Epithelial cell of prostate (primary cell): Measurements from ENCODE around the gene GPATCH4.
A peak's percentile ranks its signal among the peaks of the same experiment; 100 is the strongest.
"Not testable (repeated sequence)": the region's sequence is repeated elsewhere in the genome, so short reads cannot be mapped to it uniquely, and the experiment has no call there.

Source experiments
- DNase-seq: peaks from one replicate; pipeline ENCODE4 v3.0.0-alpha.2; 2011; ENCODE audit warnings: low read depth, low spot score
- H3K27ac ChIP-seq: fragments of 450-650 bp; 2 replicates; pipeline ENCODE4 v1.5.1; 2017; ENCODE audit warnings: mild to moderate bottlenecking

GPATCH4 gene

DNA sequence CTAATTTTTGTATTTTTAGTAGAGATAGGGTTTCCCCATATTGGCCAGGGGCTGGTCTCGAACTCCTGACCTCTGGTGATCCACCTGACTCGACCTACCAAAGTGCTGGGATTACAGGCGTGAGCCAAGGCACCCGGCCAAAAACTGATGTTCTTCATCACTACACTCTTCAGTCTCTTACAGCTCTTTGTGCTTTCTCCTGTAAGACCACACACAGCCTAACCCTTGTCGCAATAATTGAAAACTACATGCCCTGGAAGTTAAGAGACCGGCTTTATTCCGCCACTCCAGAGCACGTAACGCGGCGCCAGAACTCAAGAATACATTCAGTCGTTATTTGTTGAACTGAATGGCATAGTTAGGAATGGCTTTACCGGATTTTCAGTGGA lies 552 bp downstream of the GPATCH4 start:
- DNase-seq: no peak
- peak overlapping the region; percentile 76 for H3K27ac ChIP-seq

DNA sequence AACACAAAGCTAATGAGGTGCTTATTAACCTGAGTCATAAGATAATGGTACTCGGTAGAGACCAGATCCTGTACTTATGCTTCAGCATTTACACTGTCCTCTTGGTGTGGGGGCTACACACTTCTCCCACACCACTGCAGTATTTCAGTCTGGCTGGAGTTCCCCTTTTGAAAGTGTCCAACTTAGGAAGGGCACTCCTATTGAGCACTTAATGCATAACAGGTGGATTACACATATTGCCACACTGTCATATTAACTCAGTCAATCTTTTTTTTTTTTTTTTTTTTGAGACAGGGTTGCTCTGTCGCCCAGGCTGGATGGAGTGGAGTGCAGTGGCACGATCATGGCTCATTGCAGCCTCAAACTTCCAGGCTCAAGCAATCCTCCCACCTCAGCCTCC lies 1.5 kb downstream of the GPATCH4 start:
- no peak for DNase-seq
- H3K27ac ChIP-seq: no peak overlapping the region

DNA sequence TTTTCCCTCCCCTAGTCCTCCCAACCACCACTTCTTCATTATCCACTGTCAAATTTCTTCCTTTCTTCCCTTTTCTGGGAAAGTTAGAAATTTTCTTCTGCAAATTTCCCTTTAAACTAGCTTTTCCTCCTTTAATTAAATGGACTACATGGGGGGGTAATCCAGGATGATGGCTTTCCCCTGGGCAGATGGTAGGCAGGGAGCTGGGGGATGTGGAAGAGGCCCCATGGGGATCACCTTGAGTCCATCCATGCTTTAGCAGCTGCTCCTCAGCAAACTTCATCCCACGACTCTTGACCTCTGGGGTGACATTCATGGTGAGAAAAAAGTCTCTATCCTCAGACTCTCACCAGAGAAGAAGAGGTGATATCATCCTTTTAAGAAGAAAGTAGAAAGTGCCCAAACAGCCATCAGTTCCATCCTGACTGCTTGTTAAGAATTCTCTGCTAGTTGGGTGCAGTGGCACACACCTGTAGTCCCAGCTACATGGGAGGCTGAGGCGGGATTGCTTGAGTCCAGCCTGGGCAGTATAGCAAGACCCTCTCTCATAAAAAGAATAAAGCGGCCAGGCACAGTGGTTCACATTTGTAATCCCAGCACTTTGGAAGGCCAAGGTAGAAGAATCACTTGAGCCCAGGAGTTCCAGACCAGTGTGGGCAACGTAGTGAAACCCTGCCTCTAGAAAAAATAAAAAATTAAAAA lies 2.4 kb downstream of the GPATCH4 start:
- H3K27ac ChIP-seq: no peak overlapping the region
- DNase-seq: no peak

DNA sequence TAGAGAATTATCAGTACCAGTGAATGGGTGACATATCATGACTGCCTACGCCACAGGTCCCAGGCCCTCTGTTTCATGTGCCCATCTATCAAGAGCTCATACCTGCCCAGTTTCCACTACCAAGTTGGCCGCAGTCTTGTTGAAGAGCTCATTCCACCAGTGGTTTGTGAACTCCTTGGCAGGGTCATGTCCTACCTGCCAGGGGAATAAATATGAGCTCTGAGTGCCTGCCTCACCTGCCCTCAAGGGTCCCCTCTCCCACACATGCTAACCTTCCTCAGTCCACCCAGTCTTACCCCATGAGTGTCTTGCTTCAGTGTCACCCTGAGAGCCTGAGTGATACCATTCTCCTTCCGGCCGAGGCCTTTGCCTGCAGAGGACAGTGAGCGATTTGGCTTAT lies 3.2 kb downstream of the GPATCH4 start:
- DNase-seq: no peak

DNA sequence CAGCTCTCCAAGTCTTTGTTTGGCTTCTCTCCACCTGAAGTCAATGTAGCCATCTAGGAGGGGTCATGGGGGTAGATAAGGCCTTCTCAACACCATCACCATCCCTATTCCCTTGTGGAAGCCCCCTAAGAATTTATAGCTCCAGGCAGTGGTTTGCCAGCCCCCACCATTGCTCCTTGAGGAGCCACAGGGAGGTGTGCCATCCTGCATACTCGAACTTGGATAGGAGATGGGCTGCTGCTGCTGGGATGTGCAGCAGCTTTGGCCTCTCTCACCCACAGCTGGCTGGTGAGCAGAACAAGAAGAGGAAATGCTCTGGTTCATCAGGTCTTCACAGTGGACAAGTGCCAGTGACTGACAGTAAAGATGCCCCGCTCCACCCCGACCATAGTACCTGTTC lies 4.9 kb downstream of the GPATCH4 start:
- no peak for DNase-seq

More for the DNA sequence above, 3.2 kb downstream of the GPATCH4 start:
- no peak overlapping the region for H3K27ac ChIP-seq

DNA sequence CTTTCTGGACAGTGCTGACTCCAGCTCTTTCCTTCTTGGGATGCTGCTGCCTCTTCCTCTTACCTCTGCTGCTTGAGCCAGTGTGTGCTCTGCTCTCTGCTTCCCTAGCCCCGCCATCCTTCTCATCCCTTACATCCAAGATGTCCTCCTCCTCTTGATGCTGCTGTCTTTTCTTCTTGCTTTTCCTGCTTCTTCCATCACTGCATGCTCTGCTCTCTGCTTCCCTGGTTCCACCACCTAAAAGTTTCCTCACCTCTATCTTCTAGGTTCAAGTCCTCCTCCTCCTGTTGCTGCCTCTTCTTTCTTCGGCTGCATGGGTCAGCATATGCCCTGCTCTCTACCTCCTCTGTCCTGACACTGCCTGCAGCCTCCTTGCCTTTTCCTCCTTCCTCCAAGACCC lies 6.3 kb downstream of the GPATCH4 start:
- DNase-seq: no peak
- H3K27ac ChIP-seq: no peak overlapping the region

More for the DNA sequence above, 4.9 kb downstream of the GPATCH4 start:
- no peak overlapping the region for H3K27ac ChIP-seq

DNA sequence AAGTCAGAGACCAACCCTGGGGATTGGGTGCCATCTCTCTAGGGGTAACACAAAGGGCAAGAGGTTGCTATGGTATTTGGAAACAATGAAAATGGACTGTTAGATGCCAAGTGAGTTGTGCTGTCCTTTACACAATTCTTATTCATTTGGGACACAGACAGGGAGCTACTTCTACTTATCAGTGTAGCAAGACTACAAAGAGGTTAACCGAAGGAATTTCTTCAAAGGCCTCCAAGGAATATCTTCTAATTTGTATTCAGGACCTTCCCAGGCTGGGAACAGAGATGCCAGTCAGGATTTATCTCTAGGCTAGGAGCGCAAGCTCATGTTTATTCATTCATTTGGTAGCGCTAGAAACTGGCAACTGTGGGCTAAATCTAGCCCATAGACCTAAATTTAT lies 7.1 kb downstream of the GPATCH4 start:
- DNase-seq: no peak
- no peak overlapping the region for H3K27ac ChIP-seq

DNA sequence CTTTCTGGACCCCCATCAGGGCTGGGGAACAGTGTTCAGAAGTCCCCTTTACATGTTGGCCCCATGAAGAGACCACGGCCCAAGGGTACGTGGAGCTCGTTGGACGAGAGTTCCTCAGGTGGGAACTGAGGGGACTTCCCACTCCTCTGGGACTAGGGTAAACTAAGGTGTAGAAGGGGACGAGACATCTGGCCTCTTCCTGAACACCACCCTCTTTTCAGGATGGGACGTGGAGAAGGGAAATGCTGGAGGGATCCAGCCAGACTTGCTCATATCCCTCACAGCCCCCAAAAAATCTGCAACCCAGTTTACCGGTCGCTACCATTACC lies 7.7 kb downstream of the GPATCH4 start:
- no peak overlapping the region for H3K27ac ChIP-seq
- DNase-seq: no peak

DNA sequence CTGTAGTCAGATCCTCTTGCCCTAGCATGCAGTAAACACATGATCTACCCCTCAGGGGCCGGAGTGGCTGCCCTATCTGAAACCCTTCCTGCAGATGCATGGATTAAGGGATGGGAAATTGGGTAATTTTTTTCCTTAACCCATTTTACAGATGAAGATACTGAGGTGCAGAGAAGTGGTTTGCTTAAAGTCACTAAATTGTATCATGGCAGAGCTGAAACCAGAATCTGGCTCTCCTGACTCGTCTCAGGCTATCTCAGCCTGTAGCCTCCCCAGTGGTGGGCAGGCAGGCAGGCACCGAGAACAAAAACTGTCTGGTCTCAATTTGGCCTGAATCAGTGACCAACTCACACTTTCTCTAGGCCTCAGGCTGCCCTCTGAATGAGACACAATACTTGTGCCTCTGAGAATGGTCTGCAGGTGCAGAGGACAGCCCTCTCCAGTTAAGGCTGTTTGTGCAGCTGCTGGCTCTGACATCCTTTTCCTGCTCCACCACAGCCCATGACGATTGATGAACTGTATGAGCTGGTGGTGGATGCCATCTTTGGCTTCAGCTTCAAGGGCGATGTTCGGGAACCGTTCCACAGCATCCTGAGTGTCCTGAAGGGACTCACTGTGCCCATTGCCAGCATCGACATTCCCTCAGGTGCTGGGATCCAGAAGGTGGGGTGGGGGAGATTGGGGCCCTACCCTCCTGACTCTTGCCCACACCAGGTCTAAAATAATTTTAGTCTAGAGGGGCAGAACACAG lies 8.2 kb downstream of the GPATCH4 start:
- no peak for DNase-seq
- no peak overlapping the region for H3K27ac ChIP-seq

DNA sequence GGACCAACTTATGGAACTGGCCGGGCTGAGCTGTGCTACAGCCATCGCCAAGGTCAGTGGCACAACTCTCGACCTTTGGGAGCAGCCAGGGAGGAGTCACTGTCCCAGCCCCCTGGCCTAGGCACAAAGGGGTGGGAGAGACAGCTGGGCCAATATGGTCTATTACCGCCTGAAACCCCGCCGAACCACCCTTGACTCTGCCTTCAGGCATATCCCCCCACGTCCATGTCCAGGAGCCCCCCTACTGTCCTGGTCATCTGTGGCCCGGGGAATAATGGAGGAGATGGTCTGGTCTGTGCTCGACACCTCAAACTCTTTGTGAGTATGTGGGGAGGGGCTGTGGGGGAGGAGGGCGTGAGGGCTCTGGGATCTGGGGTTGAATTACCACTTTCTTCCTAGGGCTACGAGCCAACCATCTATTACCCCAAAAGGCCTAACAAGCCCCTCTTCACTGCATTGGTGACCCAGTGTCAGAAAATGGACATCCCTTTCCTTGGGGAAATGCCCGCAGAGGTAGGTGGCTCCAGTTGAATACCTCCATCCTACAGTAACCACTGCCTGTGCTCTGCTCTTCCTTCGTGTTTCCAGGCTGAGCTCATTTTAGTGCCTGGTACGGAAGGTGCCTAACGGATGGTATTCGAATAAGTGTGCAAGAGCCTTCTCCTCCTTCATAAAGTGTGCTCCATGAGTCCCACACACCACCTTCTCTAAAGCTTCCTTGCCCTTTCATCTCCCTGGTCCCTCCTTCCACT lies 8.9 kb downstream of the GPATCH4 start:
- no peak for DNase-seq
- peak overlapping the region; percentile 58 for H3K27ac ChIP-seq

DNA sequence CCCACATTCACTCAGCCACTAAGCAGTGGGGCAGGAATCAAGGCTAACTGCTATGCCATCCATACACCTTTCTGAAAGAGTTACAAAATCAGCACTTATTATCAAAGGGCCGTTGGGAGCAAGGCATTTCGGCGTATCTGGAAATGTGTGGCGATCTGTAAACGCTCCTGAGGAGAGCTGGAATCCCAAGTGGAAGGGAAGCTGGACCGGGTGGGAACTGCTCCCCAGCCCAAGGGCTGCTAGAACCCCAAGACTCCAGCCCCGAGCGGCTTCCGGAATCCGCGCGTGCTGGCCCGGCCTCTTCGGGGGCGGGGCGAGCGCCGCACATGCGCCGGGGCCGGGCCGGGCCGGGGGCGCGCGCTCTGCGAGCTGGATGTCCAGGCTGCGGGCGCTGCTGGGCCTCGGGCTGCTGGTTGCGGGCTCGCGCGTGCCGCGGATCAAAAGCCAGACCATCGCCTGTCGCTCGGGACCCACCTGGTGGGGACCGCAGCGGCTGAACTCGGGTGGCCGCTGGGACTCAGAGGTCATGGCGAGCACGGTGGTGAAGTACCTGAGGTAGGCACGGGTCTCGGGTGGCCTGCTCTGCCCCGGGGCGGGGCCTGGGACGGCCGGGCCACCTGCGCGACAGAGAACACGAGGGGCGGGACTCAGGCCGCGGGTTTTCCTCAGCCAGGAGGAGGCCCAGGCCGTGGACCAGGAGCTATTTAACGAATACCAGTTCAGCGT lies 9.7 kb downstream of the GPATCH4 start, which contains the start of gene NAXE:
Gene NAXE (plus strand): TSS at position 345 of the 726 bp plus-strand sequence. CDS start 29 bp downstream, at position 374.
- peak within 1 kb of the TSS; percentile 58 for H3K27ac ChIP-seq
- no peak for DNase-seq

DNA sequence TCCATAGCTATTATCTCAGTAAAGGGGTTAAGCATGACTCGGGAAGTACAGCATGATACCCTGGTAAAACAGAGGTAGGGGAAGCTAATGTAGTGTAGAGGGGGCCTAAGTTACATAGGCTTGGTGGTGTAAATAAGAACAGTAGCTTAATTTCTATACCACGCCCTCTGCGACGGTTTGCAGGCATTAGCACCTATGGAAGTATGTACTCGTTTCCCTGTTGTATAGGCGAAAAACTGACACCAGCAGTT lies 10.2 kb downstream of the GPATCH4 start:
- DNase-seq: no peak
- peak overlapping the region; percentile 58 for H3K27ac ChIP-seq

DNA sequence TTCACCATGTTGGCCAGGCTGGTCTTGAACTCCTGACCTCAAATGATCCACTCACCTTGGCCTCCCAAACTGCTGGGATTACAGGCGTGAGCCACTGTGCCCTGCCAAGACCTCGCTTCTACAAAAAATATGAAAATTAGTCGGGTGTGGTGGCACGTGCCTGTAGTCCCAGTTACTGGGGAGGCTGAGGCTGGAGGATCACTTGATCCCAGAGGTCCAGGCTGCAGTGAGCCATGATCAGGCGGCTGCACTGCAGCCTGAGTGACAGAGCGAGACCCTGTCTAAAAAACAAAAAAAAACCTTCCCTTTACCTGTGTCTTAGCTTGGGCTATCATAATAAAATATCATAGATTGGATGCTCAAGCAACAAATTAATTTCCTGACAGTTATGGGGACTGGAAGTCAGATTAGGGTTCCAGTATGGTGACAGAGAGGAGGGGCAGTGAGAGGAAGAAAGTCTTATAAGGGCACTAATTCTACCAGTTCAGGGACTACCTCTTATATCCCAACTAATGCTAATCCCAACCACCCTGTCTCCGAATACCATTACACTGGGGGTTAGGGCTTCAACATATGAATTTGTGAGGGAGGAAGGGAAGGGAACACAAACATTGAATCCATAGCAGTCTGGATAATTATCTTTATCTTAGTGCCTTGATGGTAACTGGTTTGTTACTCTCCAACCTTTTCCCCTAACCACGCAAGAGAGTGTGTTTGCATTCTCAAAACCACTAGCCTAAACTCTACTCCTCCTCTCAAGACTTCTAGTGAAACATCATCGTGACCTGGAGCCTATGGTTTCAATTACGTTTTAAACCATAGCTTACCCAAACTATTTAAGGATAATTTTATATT lies 10.7 kb downstream of the GPATCH4 start:
- no peak for DNase-seq
- peak overlapping the region; percentile 58 for H3K27ac ChIP-seq

DNA sequence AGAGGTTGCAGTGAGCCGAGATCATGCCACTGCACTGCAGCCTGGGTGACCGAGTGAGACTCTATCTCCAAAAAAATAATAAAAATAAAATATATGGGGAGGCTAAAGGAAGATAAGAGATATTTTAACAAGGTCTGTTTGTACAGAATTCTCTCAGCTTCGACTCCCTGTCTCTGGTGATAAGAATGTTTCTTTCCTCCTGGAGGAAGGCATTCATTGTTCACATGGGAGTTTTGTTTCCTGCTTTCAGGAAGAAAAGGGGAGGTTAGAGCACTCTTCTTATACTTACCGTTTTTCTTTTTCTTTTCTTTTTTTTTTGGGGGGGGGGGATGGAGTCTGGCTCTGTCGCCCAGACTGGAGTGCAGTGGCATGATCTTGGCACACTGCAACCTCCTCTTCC lies 11.7 kb downstream of the GPATCH4 start:
- DNase-seq: no peak
- no peak overlapping the region for H3K27ac ChIP-seq

DNA sequence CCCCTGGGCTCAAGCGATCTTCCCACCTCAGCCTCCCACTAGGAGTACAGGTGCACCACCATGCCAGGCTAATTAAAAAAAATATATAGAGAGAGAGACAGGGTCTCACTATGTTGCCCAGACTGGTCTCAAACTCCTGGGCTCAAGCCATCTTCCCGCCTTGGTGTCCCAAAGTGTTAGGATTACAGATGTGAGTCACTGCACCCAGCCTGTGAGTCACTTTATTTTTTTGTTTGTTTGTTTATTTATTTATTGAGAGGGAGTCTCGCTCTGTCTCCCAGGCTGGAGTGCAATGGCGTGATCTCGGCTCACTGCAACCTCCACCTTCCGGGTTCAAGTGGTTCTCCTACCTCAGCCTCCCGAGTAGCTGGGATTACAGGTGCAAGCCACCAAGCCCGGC lies 13.4 kb downstream of the GPATCH4 start:
- not testable (repeated sequence) for DNase-seq, H3K27ac ChIP-seq

DNA sequence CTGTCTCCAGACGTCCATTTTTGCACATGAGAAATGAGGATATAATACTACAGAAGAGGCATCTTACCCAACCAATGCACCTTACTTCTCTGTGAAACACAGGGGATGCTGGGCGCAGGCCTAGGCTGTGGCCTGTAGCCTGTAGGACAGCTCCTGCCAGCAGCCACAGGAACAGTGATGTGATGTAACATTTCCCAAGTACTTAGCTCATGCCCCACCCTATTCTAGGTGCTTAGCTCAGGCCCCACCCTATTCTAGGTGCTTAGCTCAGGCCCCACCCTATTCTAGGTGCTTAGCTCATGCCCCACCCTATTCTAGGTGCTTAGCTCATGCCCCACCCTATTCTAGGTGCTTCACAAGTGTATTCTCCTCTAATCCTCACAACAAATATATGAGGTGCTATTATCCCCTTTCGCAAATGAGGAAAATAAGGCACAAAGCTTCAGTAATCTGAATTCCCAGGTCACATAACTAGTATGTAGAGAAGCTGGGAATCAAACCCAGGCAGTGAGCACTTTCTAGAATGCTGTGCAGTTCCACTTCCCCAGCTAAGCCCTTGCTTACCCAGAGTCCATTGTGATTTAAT lies 14.3 kb downstream of the GPATCH4 start:
- H3K27ac ChIP-seq: no peak overlapping the region
- DNase-seq: no peak

DNA sequence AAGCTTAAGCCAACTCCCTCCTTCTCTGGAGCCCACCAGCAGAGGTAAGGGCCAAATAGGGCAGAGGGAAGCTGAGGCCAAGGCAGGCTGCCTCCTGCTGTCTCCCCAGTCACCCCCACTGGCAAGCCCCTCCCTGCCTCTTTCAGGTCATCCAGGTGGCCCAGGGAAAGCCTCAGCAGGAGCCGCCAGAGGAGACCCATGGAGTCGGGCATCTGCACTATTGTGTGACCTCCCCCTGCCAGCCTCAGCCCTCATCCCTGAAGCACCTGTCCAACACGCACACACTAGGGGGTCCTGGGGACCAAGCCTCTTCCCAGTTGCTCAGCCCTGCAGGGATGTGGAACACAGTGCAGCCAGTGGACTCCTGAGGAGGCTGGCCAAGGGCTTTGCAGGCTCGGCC lies 15.0 kb downstream of the GPATCH4 start:
- no peak for DNase-seq
- no peak overlapping the region for H3K27ac ChIP-seq

DNA sequence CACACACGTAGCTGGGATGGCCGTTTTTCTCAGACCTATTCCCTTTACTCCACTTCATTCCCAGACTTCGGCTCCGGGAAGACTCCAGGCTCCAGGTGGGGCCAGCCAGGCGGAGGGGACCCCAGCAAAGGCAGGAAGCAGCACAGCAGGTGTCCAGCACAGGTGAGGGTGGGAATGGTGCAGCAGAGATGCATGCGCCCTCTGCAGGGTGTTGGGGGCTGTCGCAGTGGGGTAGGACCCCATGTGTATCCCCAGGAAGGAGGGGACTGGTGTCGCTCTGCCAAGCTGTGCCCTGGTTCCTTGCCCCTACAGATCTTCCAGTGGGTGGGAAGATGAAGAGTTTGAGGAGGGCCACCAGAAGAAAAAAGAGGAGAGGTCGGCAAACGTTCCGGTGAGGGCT lies 16.5 kb downstream of the GPATCH4 start:
- no peak overlapping the region for H3K27ac ChIP-seq
- no peak for DNase-seq

DNA sequence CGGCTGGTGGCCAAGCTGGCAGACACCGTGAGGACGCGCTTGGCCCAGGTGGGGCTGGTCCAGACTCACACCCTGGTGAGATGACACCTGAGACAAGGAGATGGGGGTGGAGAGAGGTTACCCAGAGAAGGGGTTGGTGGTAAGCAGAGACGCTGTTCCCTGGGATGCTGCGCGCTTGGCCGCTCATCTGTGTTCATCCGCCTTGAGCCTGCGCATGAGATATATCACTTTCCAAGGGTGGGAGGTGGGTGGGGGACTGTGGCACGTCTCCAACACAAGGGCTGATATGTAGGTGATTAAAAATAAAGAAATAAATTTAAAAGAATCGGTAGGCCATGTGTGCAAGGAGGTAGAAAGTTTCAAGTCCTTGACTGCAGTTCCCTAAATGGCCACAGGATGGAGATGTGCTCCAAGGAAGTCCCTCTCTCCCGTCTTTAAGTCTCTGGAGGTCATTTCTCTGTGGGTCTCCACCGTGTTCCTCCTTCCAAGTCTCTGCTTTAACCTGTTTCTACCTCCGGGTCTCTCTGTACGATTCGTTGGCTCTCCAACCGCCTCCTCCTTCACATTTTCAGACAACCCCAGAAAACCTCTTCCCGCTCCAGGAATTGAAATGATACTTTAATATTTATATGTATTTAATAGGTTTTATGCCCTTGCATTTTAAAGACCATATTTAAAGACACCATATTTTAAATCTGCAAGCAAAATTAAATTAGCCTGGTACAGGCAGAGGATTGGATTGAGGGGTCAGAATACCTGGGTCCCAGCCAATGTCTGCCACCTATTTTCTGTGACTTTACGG lies 17.3 kb downstream of the GPATCH4 start:
- no peak overlapping the region for H3K27ac ChIP-seq
- peak; percentile 31 for DNase-seq
